IPS-18c (cell line): ENCODE results near the gene KCNQ1.

Experiments used
- H3K4me3 ChIP-seq: 2 replicates; pipeline ENCODE4 v1.7.0; 2013; ENCODE audit warnings: low read depth, mild to moderate bottlenecking, low read length, moderate library complexity; ENCODE audit not compliant: insufficient read depth
- H3K9me3 ChIP-seq: one replicate; pipeline ENCODE4 v1.6.1; 2013; ENCODE audit warnings: mild to moderate bottlenecking, low read length, moderate library complexity; ENCODE audit not compliant: control insufficient read depth, insufficient read depth

The KCNQ1 gene

GRCh38 chr11:2838091-2838490, 393.3 kb downstream of the KCNQ1 start:
- Histone ChIP-seq H3K4me3 (no peak overlapping the region), H3K9me3 (no peaks in the 10 kb centered on the region)

- H3K9me3 ChIP-seq = no peaks in the 10 kb centered on the region
- no peak overlapping the region for H3K4me3 ChIP-seq
Observed at GRCh38 chr11:2838676-2839294, 394.0 kb downstream of the KCNQ1 start.

- H3K4me3 ChIP-seq = no peak overlapping the region
- H3K9me3 ChIP-seq = no peaks in the 10 kb centered on the region
Observed at GRCh38 chr11:2839395-2839943, 394.7 kb downstream of the KCNQ1 start.

GRCh38 chr11:2841411-2842190, 396.8 kb downstream of the KCNQ1 start:
- no peak overlapping the region for H3K4me3 ChIP-seq
- H3K9me3 ChIP-seq = no peaks in the 10 kb centered on the region

DNA sequence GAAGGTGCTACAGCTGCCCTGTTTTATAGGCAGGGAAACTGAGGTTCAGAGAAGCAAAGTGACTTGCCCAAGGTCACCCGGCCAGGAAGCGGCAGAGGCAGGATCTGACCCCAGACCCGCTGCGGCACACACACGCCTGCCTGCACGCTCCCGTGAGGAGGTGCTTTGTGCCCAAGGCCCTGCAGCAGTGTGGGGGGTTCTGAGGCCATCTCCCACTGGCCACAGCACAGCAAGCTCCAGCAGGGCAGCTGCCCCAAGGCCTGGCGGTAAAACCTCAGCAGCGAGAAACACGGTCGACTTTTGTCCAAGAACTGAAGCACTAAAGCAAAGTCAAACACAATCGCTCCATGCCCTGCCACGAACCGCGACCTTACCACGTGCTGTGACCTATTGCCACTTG, 398.1 kb downstream of the KCNQ1 start:
- Histone ChIP-seq H3K9me3 (no peaks in the 10 kb centered on the region), H3K4me3 (no peak overlapping the region)

GRCh38 chr11:2843551-2843950, 398.7 kb downstream of the KCNQ1 start:
- Histone ChIP-seq H3K9me3 (no peaks in the 10 kb centered on the region), H3K4me3 (no peak overlapping the region)

- H3K4me3 ChIP-seq = no peak overlapping the region
- H3K9me3 ChIP-seq = no peaks in the 10 kb centered on the region
Observed at GRCh38 chr11:2844116-2844842, 399.5 kb downstream of the KCNQ1 start.

- H3K4me3 ChIP-seq = no peak overlapping the region
- no peaks in the 10 kb centered on the region for H3K9me3 ChIP-seq
Observed at GRCh38 chr11:2844996-2845395, 400.2 kb downstream of the KCNQ1 start.

- no peaks in the 10 kb centered on the region for H3K9me3 ChIP-seq
- H3K4me3 ChIP-seq = no peak overlapping the region
Observed at GRCh38 chr11:2846056-2846455, 401.2 kb downstream of the KCNQ1 start.

- Histone ChIP-seq H3K4me3 (no peak overlapping the region), H3K9me3 (no peaks in the 10 kb centered on the region)
Observed at GRCh38 chr11:2846470-2846869, 401.7 kb downstream of the KCNQ1 start.

- H3K9me3 ChIP-seq = no peaks in the 10 kb centered on the region
- no peak overlapping the region for H3K4me3 ChIP-seq
Observed at GRCh38 chr11:2847561-2847960, 402.8 kb downstream of the KCNQ1 start.

DNA sequence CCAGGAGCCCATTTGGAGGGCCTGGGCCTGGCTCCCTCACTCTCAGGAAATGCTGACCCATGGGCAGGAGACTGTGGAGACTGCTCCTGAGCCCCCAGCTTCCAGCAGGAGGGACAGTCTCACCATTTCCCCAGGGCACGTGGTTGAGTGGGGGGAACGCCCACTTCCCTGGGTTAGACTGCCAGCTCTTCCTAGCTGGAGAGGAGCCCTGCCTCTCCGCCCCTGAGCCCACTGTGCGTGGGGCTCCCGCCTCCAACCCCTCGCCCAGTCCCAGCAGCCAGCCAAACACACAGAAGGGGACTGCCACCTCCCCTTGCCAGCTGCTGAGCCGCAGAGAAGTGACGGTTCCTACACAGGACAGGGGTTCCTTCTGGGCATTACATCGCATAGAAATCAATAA, 403.7 kb downstream of the KCNQ1 start:
- H3K4me3 ChIP-seq = no peak overlapping the region
- no peaks in the 10 kb centered on the region for H3K9me3 ChIP-seq

DNA sequence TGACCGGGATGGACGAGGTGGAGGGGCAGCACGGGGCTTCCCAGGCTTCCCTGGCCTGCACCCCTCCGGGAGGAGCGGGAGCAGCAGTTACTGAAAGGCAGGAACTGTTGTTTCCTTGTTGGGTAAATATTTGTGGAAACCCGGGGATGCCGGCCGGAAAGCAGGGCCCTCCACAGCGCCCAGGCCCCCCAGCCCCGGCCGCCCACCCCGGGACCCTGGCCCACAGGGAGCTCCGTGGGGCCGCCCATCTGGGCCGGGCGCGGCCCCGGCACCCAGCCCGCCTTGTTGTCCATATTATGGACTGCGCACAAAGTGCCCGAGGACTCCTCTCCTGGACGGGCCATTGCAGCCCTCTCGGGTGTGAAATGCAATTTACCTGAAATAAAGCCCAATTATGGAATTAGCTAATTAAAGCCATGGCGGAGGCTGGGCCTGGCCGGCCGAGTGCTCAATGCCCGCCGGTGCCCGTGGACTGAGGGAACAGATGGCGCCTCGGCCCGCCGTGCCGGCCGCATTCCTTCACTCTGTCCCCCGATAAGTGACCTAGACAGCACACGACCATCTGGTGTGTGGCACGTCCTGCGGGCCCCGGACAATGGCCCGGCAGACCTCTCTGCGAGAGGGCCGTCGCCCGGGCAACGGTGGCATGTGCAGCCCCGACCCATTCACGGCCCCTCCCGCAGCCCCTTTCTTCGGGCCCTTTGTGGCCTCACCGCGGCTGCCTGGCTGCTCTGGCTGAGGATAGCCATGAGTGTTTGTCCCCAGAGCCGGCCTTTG, 405.4 kb downstream of the KCNQ1 start:
- Histone ChIP-seq H3K4me3 (no peak overlapping the region), H3K9me3 (no peaks in the 10 kb centered on the region)

DNA sequence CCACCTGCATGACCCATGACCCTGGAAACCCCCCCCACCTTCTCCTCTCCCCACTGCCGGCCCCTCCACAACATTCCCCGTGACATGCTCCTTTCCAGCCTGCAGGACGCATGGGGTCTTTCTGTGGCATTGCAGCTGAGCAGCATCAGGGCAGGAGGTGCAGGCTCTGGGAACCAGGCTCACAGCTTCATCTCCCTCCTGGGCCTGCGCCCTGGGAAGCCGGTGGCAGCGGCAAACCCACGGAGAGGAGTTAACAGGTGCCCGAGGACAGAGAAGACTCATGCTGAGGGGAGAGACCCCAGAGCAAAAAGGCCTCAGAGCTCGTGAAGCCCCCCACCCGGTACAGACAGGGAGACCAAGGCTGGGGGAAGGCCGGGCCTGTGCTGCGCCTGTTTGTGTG, 408.6 kb downstream of the KCNQ1 start:
- no peak overlapping the region for H3K4me3 ChIP-seq

DNA sequence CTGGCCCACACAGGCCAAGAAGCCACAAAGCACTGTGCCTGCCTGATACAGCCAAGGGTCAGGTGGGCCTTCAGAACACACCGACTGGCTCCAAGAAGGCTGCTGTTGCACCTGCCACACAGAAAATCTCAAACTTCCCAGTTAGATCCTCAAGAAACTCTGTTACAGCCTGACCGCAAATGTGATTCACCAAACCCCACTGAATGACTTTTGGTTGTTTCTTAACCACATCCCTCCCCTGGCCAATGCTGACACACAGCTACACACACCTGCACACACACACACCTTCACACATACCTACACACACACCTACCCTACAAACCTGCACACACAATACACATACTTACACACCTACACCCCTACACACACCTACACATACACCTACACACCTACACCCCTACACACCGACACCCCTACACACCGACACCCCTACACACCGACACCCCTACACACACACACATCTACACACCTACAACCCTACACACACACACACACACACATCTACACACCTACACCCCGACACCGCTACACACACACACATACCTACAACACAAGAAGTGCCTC, 409.3 kb downstream of the KCNQ1 start:
- Histone ChIP-seq H3K4me3 (no peak overlapping the region), H3K9me3 (no peaks in the 10 kb centered on the region)

More for the DNA sequence above, 408.6 kb downstream of the KCNQ1 start:
- no peaks in the 10 kb centered on the region for H3K9me3 ChIP-seq

DNA sequence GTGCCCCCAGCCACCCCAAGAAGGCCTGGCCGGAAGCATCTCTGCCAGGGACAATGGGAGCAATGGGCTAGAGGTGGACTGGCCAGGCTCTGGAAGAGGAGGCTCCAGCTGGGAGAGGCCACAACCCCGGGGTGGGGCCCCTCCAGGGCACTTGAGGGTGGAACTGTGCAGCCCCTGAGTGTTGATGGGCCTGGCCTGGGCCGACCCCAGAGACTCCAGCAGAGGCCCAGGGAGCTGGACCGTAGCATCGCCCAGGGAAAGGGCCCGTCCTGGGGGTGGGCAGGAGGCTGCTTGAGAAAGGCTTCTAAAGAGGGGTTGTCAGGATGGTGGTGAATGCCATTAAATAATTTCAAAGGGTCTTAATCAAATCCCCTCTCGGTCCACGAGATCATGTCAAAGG, 410.4 kb downstream of the KCNQ1 start:
- no peaks in the 10 kb centered on the region for H3K9me3 ChIP-seq

GRCh38 chr11:2857276-2857675, 412.5 kb downstream of the KCNQ1 start:
- Histone ChIP-seq H3K4me3 (no peak overlapping the region), H3K9me3 (no peaks in the 10 kb centered on the region)

More for the DNA sequence above, 410.4 kb downstream of the KCNQ1 start:
- H3K4me3 ChIP-seq = no peak overlapping the region
